Measurements from ENCODE around the gene LMO1. TPM values are rescaled to one million over a fixed set of nuclear protein-coding genes. Genes with fewer than 3 reads are reported as not detected.

The LMO1 gene
- total and polyA plus RNA-seq, 5 donors from 2014 or later: 0.24 TPM; not detected in 4

GRCh38 chr11:8186429-8186828 lies 77.2 kb downstream of the LMO1 start:
- Histone ChIP-seq H3K9me3 (ENCODE audit: control insufficient read depth in 2 of 2, low read length in 2 of 2) (peaks cover 0 to 2% of the 10 kb centered on the region in 2 experiments), H3K27ac (ENCODE audit: insufficient read depth, low read length, poor library complexity, severe bottlenecking) (no peak overlapping the region), H3K4me3 (ENCODE audit: low read depth, low read length) (no peak overlapping the region), H3K4me1 (ENCODE audit: control insufficient read depth, insufficient read depth, low read length, poor library complexity, severe bottlenecking) (no peaks in the 10 kb centered on the region), H3K36me3 (ENCODE audit: control insufficient read depth, insufficient read depth, low read length) (no peaks in the 10 kb centered on the region), H3K27me3 (ENCODE audit: control insufficient read depth, insufficient read depth, low read length) (peaks cover 4% of the 10 kb centered on the region)
- Mint-ChIP-seq H3K4me3 (no peak overlapping the region), H3K27ac (no peak overlapping the region), H3K36me3 (no peaks in the 10 kb centered on the region), H3K27me3 (peaks cover 11% of the 10 kb centered on the region), H3K4me1 (peaks cover 0 to 4% (median 0%) of the 10 kb centered on the region in 4 donors), H3K9me3 (no peaks in the 10 kb centered on the region)
- DNase-seq (no peak), ATAC-seq (ENCODE audit: low read depth in 2 of 2) (no peak)

- H3K27me3 ChIP-seq (ENCODE audit: control insufficient read depth, insufficient read depth, low read length): peaks cover 4% of the 10 kb centered on the region
- no peak overlapping the region for H3K4me3 ChIP-seq (ENCODE audit: low read depth, low read length)
- no peaks in the 10 kb centered on the region for H3K36me3 Mint-ChIP-seq
- H3K27ac ChIP-seq (ENCODE audit: insufficient read depth, low read length, poor library complexity, severe bottlenecking): no peak overlapping the region
- H3K9me3 Mint-ChIP-seq: peaks cover 0 to 2% (median 0%) of the 10 kb centered on the region in 7 donors
- DNase-seq (no peak), ATAC-seq (ENCODE audit: low read depth in 2 of 2) (no peak)
- H3K4me3 Mint-ChIP-seq: no peak overlapping the region
- H3K27me3 Mint-ChIP-seq: peaks cover 25% of the 10 kb centered on the region
- H3K27ac Mint-ChIP-seq: no peak overlapping the region
- H3K36me3 ChIP-seq (ENCODE audit: control insufficient read depth, insufficient read depth, low read length): no peaks in the 10 kb centered on the region
- no peaks in the 10 kb centered on the region for H3K4me1 Mint-ChIP-seq
- peaks cover 0 to 2% of the 10 kb centered on the region in 2 experiments for H3K9me3 ChIP-seq (ENCODE audit: control insufficient read depth in 2 of 2, low read length in 2 of 2)
- H3K4me1 ChIP-seq (ENCODE audit: control insufficient read depth, insufficient read depth, low read length, poor library complexity, severe bottlenecking): no peaks in the 10 kb centered on the region
Observed at GRCh38 chr11:8183111-8183510, 80.6 kb downstream of the LMO1 start.

- Mint-ChIP-seq H3K9me3 (peaks cover 0 to 2% (median 0%) of the 10 kb centered on the region in 7 donors), H3K4me1 (no peaks in the 10 kb centered on the region), H3K36me3 (no peaks in the 10 kb centered on the region), H3K27me3 (peaks cover 14% of the 10 kb centered on the region), H3K27ac (no peak overlapping the region), H3K4me3 (no peak overlapping the region)
- no peaks in the 10 kb centered on the region for H3K36me3 ChIP-seq (ENCODE audit: control insufficient read depth, insufficient read depth, low read length)
- H3K27ac ChIP-seq (ENCODE audit: insufficient read depth, low read length, poor library complexity, severe bottlenecking): no peak overlapping the region
- H3K9me3 ChIP-seq (ENCODE audit: control insufficient read depth in 2 of 2, low read length in 2 of 2): peaks cover 0 to 2% of the 10 kb centered on the region in 2 experiments
- no peaks in the 10 kb centered on the region for H3K4me1 ChIP-seq (ENCODE audit: control insufficient read depth, insufficient read depth, low read length, poor library complexity, severe bottlenecking)
- peaks cover 4% of the 10 kb centered on the region for H3K27me3 ChIP-seq (ENCODE audit: control insufficient read depth, insufficient read depth, low read length)
- no peak overlapping the region for H3K4me3 ChIP-seq (ENCODE audit: low read depth, low read length)
- no peak for DNase-seq
- ATAC-seq (ENCODE audit: low read depth in 2 of 2): no peak
Observed at GRCh38 chr11:8180469-8180868, 83.2 kb downstream of the LMO1 start.

GRCh38 chr11:8178297-8178696 lies 85.4 kb downstream of the LMO1 start:
- Mint-ChIP-seq H3K4me3 (no peak overlapping the region), H3K9me3 (peaks cover 0 to 2% (median 0%) of the 10 kb centered on the region in 7 donors), H3K27me3 (peaks cover 14% of the 10 kb centered on the region), H3K4me1 (no peaks in the 10 kb centered on the region), H3K27ac (no peak overlapping the region), H3K36me3 (no peaks in the 10 kb centered on the region)
- H3K4me3 ChIP-seq (ENCODE audit: low read depth, low read length): no peak overlapping the region
- no peaks in the 10 kb centered on the region for H3K27me3 ChIP-seq (ENCODE audit: control insufficient read depth, insufficient read depth, low read length)
- H3K9me3 ChIP-seq (ENCODE audit: control insufficient read depth in 2 of 2, low read length in 2 of 2): peaks cover 0 to 2% of the 10 kb centered on the region in 2 experiments
- H3K36me3 ChIP-seq (ENCODE audit: control insufficient read depth, insufficient read depth, low read length): no peaks in the 10 kb centered on the region
- H3K4me1 ChIP-seq (ENCODE audit: control insufficient read depth, insufficient read depth, low read length, poor library complexity, severe bottlenecking): no peaks in the 10 kb centered on the region
- DNase-seq: no peak
- no peak overlapping the region for H3K27ac ChIP-seq (ENCODE audit: insufficient read depth, low read length, poor library complexity, severe bottlenecking)
- no peak for ATAC-seq (ENCODE audit: low read depth in 2 of 2)

GRCh38 chr11:8177136-8177535 lies 86.5 kb downstream of the LMO1 start:
- no peak for ATAC-seq (ENCODE audit: low read depth in 2 of 2)
- H3K27me3 Mint-ChIP-seq: peaks cover 18% of the 10 kb centered on the region
- no peaks in the 10 kb centered on the region for H3K36me3 Mint-ChIP-seq
- DNase-seq: no peak
- no peaks in the 10 kb centered on the region for H3K4me1 ChIP-seq (ENCODE audit: control insufficient read depth, insufficient read depth, low read length, poor library complexity, severe bottlenecking)
- no peaks in the 10 kb centered on the region for H3K36me3 ChIP-seq (ENCODE audit: control insufficient read depth, insufficient read depth, low read length)
- H3K9me3 ChIP-seq (ENCODE audit: control insufficient read depth in 2 of 2, low read length in 2 of 2): no peaks in the 10 kb centered on the region
- no peak overlapping the region for H3K27ac ChIP-seq (ENCODE audit: insufficient read depth, low read length, poor library complexity, severe bottlenecking)
- H3K27ac Mint-ChIP-seq: no peak overlapping the region
- no peak overlapping the region for H3K4me3 Mint-ChIP-seq
- no peaks in the 10 kb centered on the region for H3K4me1 Mint-ChIP-seq
- H3K4me3 ChIP-seq (ENCODE audit: low read depth, low read length): no peak overlapping the region
- peaks cover 0 to 2% (median 0%) of the 10 kb centered on the region in 7 donors for H3K9me3 Mint-ChIP-seq
- H3K27me3 ChIP-seq (ENCODE audit: control insufficient read depth, insufficient read depth, low read length): no peaks in the 10 kb centered on the region

Other genes with a start within 250 kb of the LMO1 start
- gene TUB, start 182.7 kb downstream of the LMO1 start, total RNA-seq: 0.27 TPM
- gene TUB, start 182.7 kb downstream of the LMO1 start, polyA plus RNA-seq: under 1 TPM in 2 of 4 donors, not detected in 2; 0.02 to 0.28 TPM
- 23.8 TPM for gene RIC3, start 94.9 kb downstream of the LMO1 start, total RNA-seq
- 1 to 10 TPM; 1.5 to 4.7 (median 2.5) TPM for gene RIC3, start 94.9 kb downstream of the LMO1 start, polyA plus RNA-seq

Measured in CD4-positive, CD25-positive, alpha-beta regulatory T cell (primary cell).